Measurements from ENCODE around the gene RCAN1. TPM values are rescaled to one million over a fixed set of nuclear protein-coding genes. Genes with fewer than 3 reads are reported as not detected.

Gene RCAN1
- polyA plus RNA-seq, 1 donor (not counting 4 experiments of a cell fraction or from before 2014, with no cell fraction given) = 21.3 TPM

- DNase-seq (ENCODE audit: low read depth, low spot score) = no peak
- Histone ChIP-seq H3K27ac (ENCODE audit: control insufficient read depth, insufficient read depth, low read length) (no peak overlapping the region), H3K4me1 (ENCODE audit: control insufficient read depth, extremely low read depth, insufficient read depth, low read length) (peaks cover 21% of the 10 kb centered on the region), H3K27me3 (ENCODE audit: control insufficient read depth, extremely low read depth, insufficient read depth, low read length) (peaks cover 5% of the 10 kb centered on the region), H2AFZ (ENCODE audit: control insufficient read depth, low read length) (no peak overlapping the region), H3K9me1 (ENCODE audit: control insufficient read depth, extremely low read depth, insufficient read depth, low read length) (no peaks in the 10 kb centered on the region), H3K4me3 (ENCODE audit: control insufficient read depth in 2 of 3, extremely low read depth in 1 of 3, insufficient read depth in 2 of 3, low read depth in 1 of 3, low read length in 3 of 3) (no peak overlapping the region), H4K20me1 (ENCODE audit: control insufficient read depth, extremely low read depth, insufficient read depth, low read length) (no peaks in the 10 kb centered on the region), H3K79me2 (ENCODE audit: control insufficient read depth, insufficient read depth, low read length) (no peaks in the 10 kb centered on the region), H3K4me2 (ENCODE audit: control insufficient read depth, extremely low read depth, insufficient read depth, low read depth, low read length) (no peak overlapping the region), H3K36me3 (ENCODE audit: control insufficient read depth in 2 of 2, extremely low read depth in 1 of 2, insufficient read depth in 2 of 2, low read length in 2 of 2) (no peaks in the 10 kb centered on the region), H3K9ac (ENCODE audit: control insufficient read depth, extremely low read depth, insufficient read depth, low read length) (no peak overlapping the region), H3K9me3 (ENCODE audit: control insufficient read depth, low read depth, low read length) (no peaks in the 10 kb centered on the region)
- dilution Hi-C loops (cut with MboI; ENCODE audit: extremely low pct_ligation_motif_present, low sequenced_read_pairs) = no loop called here
- no peak for FAIRE-seq
- TF ChIP-seq CTCF (optimal IDR thresholded peaks at IDR 0.05 in 1 of 3, IDR thresholded peaks at IDR 0.05 in 1 of 3, conservative IDR thresholded peaks at IDR 0.05 in 1 of 3; ENCODE audit: extremely low read depth in 1 of 3, insufficient read depth in 2 of 3, low read length in 3 of 3) (no peak), EZH2 (IDR thresholded peaks at IDR 0.05; ENCODE audit: low read length) (no peak)
These were observed 24.3 kb upstream of the RCAN1 start for GRCh38 chr21:34639250-34639649.

- FAIRE-seq = no peak
- no peak for TF ChIP-seq CTCF (optimal IDR thresholded peaks at IDR 0.05 in 1 of 3, IDR thresholded peaks at IDR 0.05 in 1 of 3, conservative IDR thresholded peaks at IDR 0.05 in 1 of 3; ENCODE audit: extremely low read depth in 1 of 3, insufficient read depth in 2 of 3, low read length in 3 of 3)
- no peak for TF ChIP-seq EZH2 (IDR thresholded peaks at IDR 0.05; ENCODE audit: low read length)
These were observed 22.0 kb upstream of the RCAN1 start for GRCh38 chr21:34636961-34637360.

More at GRCh38 chr21:34636961-34637360, 22.0 kb upstream of the RCAN1 start:
- Histone ChIP-seq H3K36me3 (ENCODE audit: control insufficient read depth in 2 of 2, extremely low read depth in 1 of 2, insufficient read depth in 2 of 2, low read length in 2 of 2) (no peaks in the 10 kb centered on the region), H3K9ac (ENCODE audit: control insufficient read depth, extremely low read depth, insufficient read depth, low read length) (no peak overlapping the region), H3K27ac (ENCODE audit: control insufficient read depth, insufficient read depth, low read length) (no peak overlapping the region), H4K20me1 (ENCODE audit: control insufficient read depth, extremely low read depth, insufficient read depth, low read length) (no peaks in the 10 kb centered on the region), H3K4me2 (ENCODE audit: control insufficient read depth, extremely low read depth, insufficient read depth, low read depth, low read length) (no peak overlapping the region), H3K4me3 (ENCODE audit: control insufficient read depth in 2 of 3, extremely low read depth in 1 of 3, insufficient read depth in 2 of 3, low read depth in 1 of 3, low read length in 3 of 3) (no peak overlapping the region), H3K4me1 (ENCODE audit: control insufficient read depth, extremely low read depth, insufficient read depth, low read length) (peaks cover 11% of the 10 kb centered on the region), H3K9me1 (ENCODE audit: control insufficient read depth, extremely low read depth, insufficient read depth, low read length) (no peaks in the 10 kb centered on the region), H3K79me2 (ENCODE audit: control insufficient read depth, insufficient read depth, low read length) (no peaks in the 10 kb centered on the region), H2AFZ (ENCODE audit: control insufficient read depth, low read length) (no peak overlapping the region), H3K27me3 (ENCODE audit: control insufficient read depth, extremely low read depth, insufficient read depth, low read length) (peaks cover 5% of the 10 kb centered on the region), H3K9me3 (ENCODE audit: control insufficient read depth, low read depth, low read length) (no peaks in the 10 kb centered on the region)
- dilution Hi-C loops (cut with MboI; ENCODE audit: extremely low pct_ligation_motif_present, low sequenced_read_pairs) = no loop called here
- no peak for DNase-seq (ENCODE audit: low read depth, low spot score)
